Fibroblast of lung (primary cell): ENCODE measurements around the gene REC114. TPM values are rescaled to one million over a fixed set of nuclear protein-coding genes. Genes with fewer than 3 reads are reported as not detected.
"Not testable (repeated sequence)": the region's sequence is repeated elsewhere in the genome, so short reads cannot be mapped to it uniquely, and the experiment has no call there.

Experiments
- DNase-seq, 2 donors: peaks; one replicate each; pipeline versions ENCODE4 v3.0.0 to v3.0.0-alpha.2; 2010; ENCODE audit warnings: low read depth in 2 of 2
- H2AFZ ChIP-seq: 2 replicates; pipeline ENCODE4 v1.5.1; 2012; ENCODE audit warnings: low read length, control low read depth, inconsistent platforms
- H3K27ac ChIP-seq: 2 replicates; pipeline ENCODE4 v1.5.1; 2011; ENCODE audit warnings: low read length, control low read depth; ENCODE audit not compliant: insufficient read depth
- H3K27me3 ChIP-seq: 2 replicates; pipeline ENCODE4 v1.5.1; 2011; ENCODE audit warnings: mild to moderate bottlenecking, low read length; ENCODE audit not compliant: control insufficient read depth, insufficient read depth
- H3K36me3 ChIP-seq: 2 replicates; pipeline ENCODE4 v1.5.1; 2011; ENCODE audit warnings: low read length; ENCODE audit not compliant: control insufficient read depth, insufficient read depth
- H3K4me1 ChIP-seq: 2 replicates; pipeline ENCODE4 v1.5.1; 2011; ENCODE audit warnings: low read length; ENCODE audit not compliant: control insufficient read depth, insufficient read depth; ENCODE audit errors: extremely low read depth
- H3K4me2 ChIP-seq: 2 replicates; pipeline ENCODE4 v1.5.1; 2011; ENCODE audit warnings: low read length, control low read depth; ENCODE audit not compliant: insufficient read depth; ENCODE audit errors: extremely low read depth
- H3K4me3 ChIP-seq, 4 experiments: fragments of 200-600 bp in 1 of 4; sonication (generic) in 1 of 4; replicated peaks in 1 of 4; 2 replicates each; pipeline ENCODE4 v1.5.1; 2011 to 2016; ENCODE audit warnings: low read length in 4 of 4, low read depth in 3 of 4, mild to moderate bottlenecking in 3 of 4, control low read depth in 2 of 4, inconsistent platforms in 1 of 4, mixed read lengths in 1 of 4; ENCODE audit not compliant: insufficient read depth in 1 of 4; ENCODE audit errors: control extremely low read depth in 1 of 4
- H3K79me2 ChIP-seq: 2 replicates; pipeline ENCODE4 v1.5.1; 2012; ENCODE audit warnings: mild to moderate bottlenecking, low read length, inconsistent platforms; ENCODE audit not compliant: control insufficient read depth, insufficient read depth
- H3K9ac ChIP-seq: 2 replicates; pipeline ENCODE4 v1.5.1; 2011; ENCODE audit warnings: mild to moderate bottlenecking, low read length, control low read depth; ENCODE audit not compliant: insufficient read depth
- H3K9me3 ChIP-seq: 2 replicates; pipeline ENCODE4 v1.5.1; 2012; ENCODE audit warnings: low read depth, low read length; ENCODE audit not compliant: control insufficient read depth, insufficient read depth
- H4K20me1 ChIP-seq: 2 replicates; pipeline ENCODE4 v1.5.1; 2011; ENCODE audit warnings: low read length; ENCODE audit not compliant: control insufficient read depth, insufficient read depth; ENCODE audit errors: extremely low read depth
- EZH2 ChIP-seq: IDR thresholded peaks from 2 replicates; pipeline ENCODE4 v1.5.1; 2012; ENCODE audit warnings: low read length, control low read depth, mild to moderate bottlenecking; ENCODE audit errors: missing control alignments
- polyA plus RNA-seq, 2 donors: library from polyadenylated mRNA; depleted of rRNA in 1 of 2; stranded (reverse) in 1 of 2; unstranded in 1 of 2; fragments of >200 nt; gene quantifications; 2 replicates each; pipeline ENCODE4 v1.2.1, GENCODE V29; 2011 to 2012; ENCODE audit warnings: missing spikeins in 1 of 2
- total RNA-seq: library from RNA; depleted of rRNA; stranded (reverse); fragments of >200 nt; gene quantifications from 2 replicates; pipeline ENCODE4 v1.2.1, GENCODE V29; 2014
- TF ChIP-seq, protein P1 (sequence below), 2 donors: IDR thresholded peaks in 1 of 2; conservative IDR thresholded peaks in 1 of 2; 1 replicate in 1 of 2; 2 replicates in 1 of 2; pipeline ENCODE4 v1.5.1; 2011 to 2012; ENCODE audit warnings: low read length in 2 of 2, control low read depth in 1 of 2, inconsistent platforms in 1 of 2, low read depth in 1 of 2, mild to moderate bottlenecking in 1 of 2

Gene REC114
- total and polyA plus RNA-seq, 2 donors (not counting 1 experiment from before 2014, with no cell fraction given) = not detected

DNA sequence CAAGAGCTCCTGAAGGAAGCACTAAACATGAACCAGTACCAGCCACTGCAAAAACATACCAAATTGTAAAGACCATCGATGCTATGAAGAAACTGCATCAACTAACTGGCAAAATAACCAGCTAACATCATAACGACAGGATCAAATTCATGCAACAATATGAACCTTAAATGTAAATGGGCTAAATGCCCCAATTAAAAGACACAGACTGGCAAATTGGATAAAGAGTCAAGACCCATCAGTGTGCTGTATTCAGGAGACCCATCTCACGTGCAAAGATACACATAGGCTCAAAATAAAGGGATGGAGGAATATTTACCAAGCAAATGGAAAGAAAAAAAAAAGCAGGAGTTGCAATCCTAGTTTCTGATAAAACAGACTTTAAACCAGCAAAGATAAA, 7.0 kb downstream of the REC114 start:
- H3K27ac ChIP-seq, H3K79me2 ChIP-seq, H3K27me3 ChIP-seq, H4K20me1 ChIP-seq, H3K9ac ChIP-seq, H3K4me3 ChIP-seq, DNase-seq, H3K4me1 ChIP-seq, H3K36me3 ChIP-seq, H2AFZ ChIP-seq, H3K4me2 ChIP-seq, H3K9me3 ChIP-seq: not testable (repeated sequence)

DNA sequence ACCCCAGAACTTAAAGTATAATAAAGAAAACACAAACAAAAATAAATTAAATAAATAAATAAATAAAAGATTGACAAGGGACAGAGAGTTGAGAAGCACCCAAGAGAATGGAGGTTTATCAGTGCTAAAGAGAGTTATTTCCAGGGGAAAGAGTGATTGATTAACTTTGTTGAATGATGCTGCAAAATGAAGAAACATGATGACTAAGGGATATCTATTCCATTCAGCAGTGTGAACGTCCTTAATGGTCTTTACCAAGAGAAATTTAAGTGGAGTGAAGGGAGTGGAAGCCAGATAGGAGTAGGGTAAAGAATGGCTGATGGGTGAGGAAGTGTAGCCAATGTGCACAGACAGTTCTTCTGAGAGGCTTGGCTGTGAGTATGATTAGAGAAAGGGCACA, 11.1 kb downstream of the REC114 start:
- H2AFZ ChIP-seq = no peak overlapping the region
- no peaks in the 10 kb centered on the region for H4K20me1 ChIP-seq
- no peak overlapping the region for H3K4me2 ChIP-seq
- no peak overlapping the region for H3K4me3 ChIP-seq
- no peaks in the 10 kb centered on the region for H3K79me2 ChIP-seq
- H3K27ac ChIP-seq = no peak overlapping the region
- DNase-seq = no peak
- no peaks in the 10 kb centered on the region for H3K27me3 ChIP-seq
- H3K9me3 ChIP-seq = no peaks in the 10 kb centered on the region
- no peak for TF ChIP-seq EZH2
- TF ChIP-seq, protein P1, sequence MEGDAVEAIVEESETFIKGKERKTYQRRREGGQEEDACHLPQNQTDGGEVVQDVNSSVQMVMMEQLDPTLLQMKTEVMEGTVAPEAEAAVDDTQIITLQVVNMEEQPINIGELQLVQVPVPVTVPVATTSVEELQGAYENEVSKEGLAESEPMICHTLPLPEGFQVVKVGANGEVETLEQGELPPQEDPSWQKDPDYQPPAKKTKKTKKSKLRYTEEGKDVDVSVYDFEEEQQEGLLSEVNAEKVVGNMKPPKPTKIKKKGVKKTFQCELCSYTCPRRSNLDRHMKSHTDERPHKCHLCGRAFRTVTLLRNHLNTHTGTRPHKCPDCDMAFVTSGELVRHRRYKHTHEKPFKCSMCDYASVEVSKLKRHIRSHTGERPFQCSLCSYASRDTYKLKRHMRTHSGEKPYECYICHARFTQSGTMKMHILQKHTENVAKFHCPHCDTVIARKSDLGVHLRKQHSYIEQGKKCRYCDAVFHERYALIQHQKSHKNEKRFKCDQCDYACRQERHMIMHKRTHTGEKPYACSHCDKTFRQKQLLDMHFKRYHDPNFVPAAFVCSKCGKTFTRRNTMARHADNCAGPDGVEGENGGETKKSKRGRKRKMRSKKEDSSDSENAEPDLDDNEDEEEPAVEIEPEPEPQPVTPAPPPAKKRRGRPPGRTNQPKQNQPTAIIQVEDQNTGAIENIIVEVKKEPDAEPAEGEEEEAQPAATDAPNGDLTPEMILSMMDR (conservative IDR thresholded peaks at IDR 0.05 in 1 of 2, IDR thresholded peaks at IDR 0.05 in 1 of 2; ENCODE audit: low read depth in 1 of 2, low read length in 2 of 2) = no peak
- H3K36me3 ChIP-seq = no peaks in the 10 kb centered on the region
- H3K4me1 ChIP-seq = no peaks in the 10 kb centered on the region
- no peak overlapping the region for H3K9ac ChIP-seq

DNA sequence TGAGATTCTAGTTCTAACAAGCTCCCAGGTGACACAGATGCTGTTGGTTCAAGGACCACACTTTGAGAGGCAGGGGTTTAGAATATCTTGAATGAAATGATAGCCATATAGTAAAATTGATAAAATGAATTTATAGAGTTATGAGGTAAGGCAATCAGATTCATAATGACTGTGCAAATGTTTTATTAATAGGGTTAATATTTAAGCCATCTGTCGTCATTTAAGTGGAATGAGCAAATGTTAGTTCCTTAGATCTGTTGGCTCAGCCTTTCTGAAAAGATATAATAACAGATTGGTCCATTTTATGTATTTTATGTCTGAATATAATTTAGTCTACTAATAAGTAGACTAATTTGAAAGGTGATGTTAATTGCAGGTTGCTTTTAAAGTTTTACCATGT, 12.9 kb downstream of the REC114 start:
- DNase-seq = no peak
- no peak overlapping the region for H3K4me2 ChIP-seq
- H2AFZ ChIP-seq = no peak overlapping the region
- H3K4me3 ChIP-seq = no peak overlapping the region
- no peaks in the 10 kb centered on the region for H3K27me3 ChIP-seq
- H3K9me3 ChIP-seq = no peaks in the 10 kb centered on the region
- no peak overlapping the region for H3K27ac ChIP-seq
- no peaks in the 10 kb centered on the region for H3K36me3 ChIP-seq
- no peaks in the 10 kb centered on the region for H3K4me1 ChIP-seq
- H4K20me1 ChIP-seq = no peaks in the 10 kb centered on the region
- TF ChIP-seq, protein P1 (conservative IDR thresholded peaks at IDR 0.05 in 1 of 2, IDR thresholded peaks at IDR 0.05 in 1 of 2; ENCODE audit: low read depth in 1 of 2, low read length in 2 of 2) = no peak
- no peak for TF ChIP-seq EZH2
- no peaks in the 10 kb centered on the region for H3K79me2 ChIP-seq
- H3K9ac ChIP-seq = no peak overlapping the region
